ENCODE measurements around the gene TMEM109. TPM values are rescaled to one million over a fixed set of nuclear protein-coding genes. Genes with fewer than 3 reads are reported as not detected.

Gene TMEM109
- total and polyA plus RNA-seq, 2 of the 4 experiments (the other 2 are of a cell fraction), result 15.1 to 69.7 TPM

GRCh38 chr11:60875366-60876167 is 38.4 kb upstream of the TMEM109 start (continued):
- TF ChIP-seq RCOR1 (IDR thresholded peaks at IDR 0.05; ENCODE audit: insufficient replicate concordance, low read length), result no peak

- Histone ChIP-seq H3K14ac (replicated peaks; ENCODE audit: low read depth, low read length) (no peak overlapping the region), H2AK9ac (replicated peaks; ENCODE audit: low read depth, low read length, poor library complexity) (no peak overlapping the region), H3K4me3 (ENCODE audit: insufficient read depth, low read depth, low read length) (no peak overlapping the region), H3K9me3 (ENCODE audit: control insufficient read depth, insufficient read depth, low read length) (no peaks in the 10 kb centered on the region), H3K27ac (ENCODE audit: insufficient read depth, low read length) (no peak overlapping the region), H4K91ac (ENCODE audit: insufficient read depth, low read depth, low read length) (no peak overlapping the region), H3K4me2 (ENCODE audit: low read depth, low read length) (no peak overlapping the region), H3K4ac (ENCODE audit: low read depth, low read length) (no peak overlapping the region), H4K20me1 (ENCODE audit: insufficient read depth, low read length) (no peaks in the 10 kb centered on the region), H4K5ac (ENCODE audit: low read depth, low read length) (no peak overlapping the region), H3K9me1 (ENCODE audit: insufficient read depth, low read length) (peaks cover 20% of the 10 kb centered on the region), H3K79me1 (ENCODE audit: low read depth in 1 of 2, low read length in 2 of 2) (0 out of 4 replicates have a peak, but pooled peaks cover 0 to 3% of the 10 kb centered on the region in 2 experiments), H4K8ac (ENCODE audit: low read depth in 2 of 2, low read length in 2 of 2) (no peak overlapping the region), H3K4me1 (ENCODE audit: control insufficient read depth, insufficient read depth, low read length) (peaks cover 22% of the 10 kb centered on the region), H3K23ac (ENCODE audit: low read depth, low read length) (no peak overlapping the region), H2BK120ac (ENCODE audit: low read depth, low read length) (no peak overlapping the region), H3K56ac (ENCODE audit: extremely low read depth, insufficient read depth, low read length) (no peak overlapping the region), H2AK5ac (ENCODE audit: low read depth, low read length) (no peak overlapping the region), H2BK5ac (ENCODE audit: low read depth, low read length, poor library complexity, severe bottlenecking) (no peak overlapping the region), H2BK20ac (ENCODE audit: low read depth, low read length) (no peak overlapping the region), H3K9ac (ENCODE audit: low read depth, low read length) (no peak overlapping the region), H2BK15ac (ENCODE audit: low read depth, low read length) (no peak overlapping the region), H3K18ac (ENCODE audit: low read depth, low read length) (no peak overlapping the region), H3K36me3 (ENCODE audit: control insufficient read depth, insufficient read depth, low read length) (0 out of 2 replicates have a peak, but pooled peaks cover 1% of the 10 kb centered on the region), H3K27me3 (ENCODE audit: control insufficient read depth, insufficient read depth, low read length) (no peaks in the 10 kb centered on the region), H2AFZ (replicated peaks; ENCODE audit: low read length, poor library complexity) (no peak overlapping the region)
- dilution Hi-C loops (cut with HindIII; ENCODE audit: low sequenced_read_pairs, unreplicated experiment) (no loop called here), intact Hi-C loops (cut with micrococcal nuclease) (no loop called here), in situ Hi-C loops (cut with MboI; ENCODE audit: low sequenced_read_pairs) (no loop called here)
- DNase-seq (no peak), ATAC-seq (ENCODE audit: low read depth) (no peak)
- ChIA-PET CTCF (interaction anchor here (1.2 to 2.0 kb wide), 2 partner anchors 12 to 23 kb away, joined by 4 to 6 read pairs; no protein-coding TSS in a partner anchor), POLR2A (ENCODE audit: unreplicated experiment) (no interaction called here)
- BruUV-seq (replicated peaks), result no TSS peak
- no peak for TF ChIP-seq NFE2L2 (IDR thresholded peaks at IDR 0.05; ENCODE audit: low read depth, low read length)
- TF ChIP-seq MXI1 (IDR thresholded peaks at IDR 0.05; ENCODE audit: borderline replicate concordance, low read depth, low read length), result no peak
- TF ChIP-seq USF2 (IDR thresholded peaks at IDR 0.05; ENCODE audit: low read depth, low read length), result no peak
- TF ChIP-seq MAZ (IDR thresholded peaks at IDR 0.05; ENCODE audit: borderline replicate concordance, low read depth, low read length), result no peak
- no peak for TF ChIP-seq ELK1 (IDR thresholded peaks at IDR 0.05; ENCODE audit: borderline replicate concordance, low read depth, low read length)
- 100% methylated on average over 1 of the region's 2 CpGs; no CpG with 5 or more reads in 1 of the 2 experiments for WGBS, 2 experiments (ENCODE audit: extremely low coverage in 2 of 2, insufficient read length in 1 of 2)
These were observed 37.8 kb upstream of the TMEM109 start for GRCh38 chr11:60876168-60876485.
